ENCODE measurements around the gene INPP5B.

Gene INPP5B

DNA sequence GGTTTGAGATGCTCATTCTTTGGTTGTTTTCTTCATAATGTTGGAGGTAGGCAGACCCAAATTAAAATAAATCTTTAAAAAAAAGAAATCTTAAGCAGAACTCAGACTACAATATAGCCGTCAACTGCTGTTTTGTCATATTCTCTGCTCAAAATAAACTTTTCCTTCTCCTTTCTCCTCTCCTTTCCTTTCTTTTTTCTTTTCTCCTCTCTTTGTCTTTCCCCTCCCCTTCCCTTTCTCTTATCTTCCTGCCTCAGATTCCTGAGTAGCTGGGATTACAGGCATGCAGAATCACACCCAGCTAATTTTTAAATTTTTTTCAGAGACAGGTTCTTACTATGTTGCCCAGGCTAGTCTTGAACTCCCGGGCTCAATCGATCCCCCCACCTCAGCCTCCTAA lies 62.7 kb downstream of the INPP5B start:
- Histone ChIP-seq H3K9me3 (ENCODE audit: insufficient read depth, low read depth, low read length) (no peaks in the 10 kb centered on the region), H3K4me3 (ENCODE audit: low read length) (no peak overlapping the region), H3K9ac (ENCODE audit: low read depth, low read length) (no peak overlapping the region), H3K27ac (ENCODE audit: low read length) (no peak overlapping the region), H3K4me1 (ENCODE audit: insufficient read depth, low read length) (no peaks in the 10 kb centered on the region), H3K27me3 (ENCODE audit: insufficient read depth, low read length) (no peaks in the 10 kb centered on the region), H3K36me3 (ENCODE audit: insufficient read depth, low read depth, low read length) (peaks cover 76% of the 10 kb centered on the region)

DNA sequence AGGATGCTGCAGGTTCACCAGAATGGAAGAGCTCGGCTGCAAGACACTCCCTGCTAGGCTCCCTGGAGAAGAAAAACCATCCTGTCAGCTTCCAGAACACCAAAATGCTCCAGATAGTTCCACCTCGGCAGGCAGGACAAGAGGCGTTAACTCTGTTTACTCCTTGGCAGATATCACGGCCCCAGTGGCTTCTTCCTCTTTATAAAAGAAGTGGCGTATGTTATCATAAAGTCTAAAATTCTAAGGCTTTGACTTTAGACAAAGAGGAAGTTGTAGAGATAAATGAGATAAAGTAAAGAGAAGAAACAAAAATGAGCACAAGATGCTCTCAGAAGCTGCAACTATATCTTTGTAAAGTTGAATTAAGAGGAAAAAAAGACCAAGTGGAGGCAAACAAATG lies 63.2 kb downstream of the INPP5B start:
- Histone ChIP-seq H3K36me3 (ENCODE audit: insufficient read depth, low read depth, low read length) (peaks cover 72% of the 10 kb centered on the region), H3K4me1 (ENCODE audit: insufficient read depth, low read length) (no peaks in the 10 kb centered on the region), H3K4me3 (ENCODE audit: low read length) (no peak overlapping the region), H3K27me3 (ENCODE audit: insufficient read depth, low read length) (no peaks in the 10 kb centered on the region), H3K9ac (ENCODE audit: low read depth, low read length) (no peak overlapping the region), H3K9me3 (ENCODE audit: insufficient read depth, low read depth, low read length) (no peaks in the 10 kb centered on the region), H3K27ac (ENCODE audit: low read length) (no peak overlapping the region)

DNA sequence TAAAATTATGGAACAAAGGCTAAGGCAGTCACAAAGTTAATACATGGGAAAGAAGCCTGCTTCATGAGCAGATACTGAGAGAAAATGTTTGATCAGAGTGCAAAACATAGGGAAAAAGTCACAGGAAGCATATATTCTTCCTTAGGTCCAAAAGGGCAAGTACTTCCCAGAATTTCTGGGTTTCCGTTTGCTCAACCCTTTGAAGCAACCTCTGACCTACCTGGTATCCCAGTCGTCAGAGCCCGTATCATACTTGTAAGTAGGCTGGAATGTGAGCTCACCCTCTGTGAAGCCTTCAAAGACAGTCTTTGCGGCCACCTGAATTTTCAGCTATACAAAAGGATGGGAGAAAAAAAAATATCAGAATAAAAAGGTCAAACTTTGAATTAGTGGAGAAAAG lies 67.0 kb downstream of the INPP5B start:
- H3K9ac ChIP-seq (ENCODE audit: low read depth, low read length), result no peak overlapping the region
- no peaks in the 10 kb centered on the region for H3K4me1 ChIP-seq (ENCODE audit: insufficient read depth, low read length)
- H3K4me3 ChIP-seq (ENCODE audit: low read length), result no peak overlapping the region
- no peaks in the 10 kb centered on the region for H3K9me3 ChIP-seq (ENCODE audit: insufficient read depth, low read depth, low read length)
- no peaks in the 10 kb centered on the region for H3K27me3 ChIP-seq (ENCODE audit: insufficient read depth, low read length)
- H3K27ac ChIP-seq (ENCODE audit: low read length), result no peak overlapping the region
- H3K36me3 ChIP-seq (ENCODE audit: insufficient read depth, low read depth, low read length), result peaks cover 60% of the 10 kb centered on the region

DNA sequence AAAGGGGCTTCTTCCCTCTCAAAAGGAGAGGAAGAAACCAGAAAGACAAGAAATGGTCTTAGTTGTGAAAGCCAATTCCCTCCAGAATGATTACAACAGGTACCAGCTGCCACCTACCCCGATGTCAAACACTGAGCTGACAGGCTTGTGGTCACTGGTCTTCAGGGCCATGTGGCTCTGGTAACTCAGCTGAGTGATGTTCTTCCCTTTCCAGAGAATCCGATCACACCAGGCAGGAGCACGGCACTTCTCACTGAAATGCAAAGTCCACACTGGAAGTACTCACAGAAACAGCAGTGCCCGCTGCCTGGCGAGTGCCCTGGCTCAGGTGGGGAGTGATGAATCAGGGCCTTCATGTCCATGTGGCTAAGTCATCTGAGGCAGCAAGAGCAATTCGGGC lies 68.8 kb downstream of the INPP5B start:
- peaks cover 69% of the 10 kb centered on the region for H3K36me3 ChIP-seq (ENCODE audit: insufficient read depth, low read depth, low read length)
- no peaks in the 10 kb centered on the region for H3K9me3 ChIP-seq (ENCODE audit: insufficient read depth, low read depth, low read length)
- H3K27ac ChIP-seq (ENCODE audit: low read length), result no peak overlapping the region
- H3K9ac ChIP-seq (ENCODE audit: low read depth, low read length), result no peak overlapping the region
- no peaks in the 10 kb centered on the region for H3K4me1 ChIP-seq (ENCODE audit: insufficient read depth, low read length)
- no peak overlapping the region for H3K4me3 ChIP-seq (ENCODE audit: low read length)
- H3K27me3 ChIP-seq (ENCODE audit: insufficient read depth, low read length), result no peaks in the 10 kb centered on the region

DNA sequence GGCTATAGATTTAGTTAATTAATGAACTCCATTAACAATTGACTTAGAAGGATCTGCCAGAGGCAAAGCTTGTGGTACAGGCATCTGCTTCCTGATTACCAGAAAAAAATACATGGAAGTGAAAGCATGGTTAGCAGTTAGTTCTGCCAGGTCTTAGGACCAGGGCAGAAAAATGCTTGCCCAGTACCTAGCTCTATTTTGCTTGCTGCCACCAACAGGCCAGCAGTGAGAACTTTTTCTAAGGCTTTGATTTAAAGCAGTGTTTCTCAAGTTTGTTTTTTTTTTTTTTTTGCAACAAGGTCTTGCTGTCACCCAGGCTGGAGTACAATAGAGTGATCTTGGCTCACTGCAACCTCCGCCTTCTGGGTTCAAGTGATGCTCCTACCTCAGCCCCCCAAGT lies 71.0 kb downstream of the INPP5B start:
- Histone ChIP-seq H3K27ac (ENCODE audit: low read length) (no peak overlapping the region), H3K9ac (ENCODE audit: low read depth, low read length) (no peak overlapping the region), H3K36me3 (ENCODE audit: insufficient read depth, low read depth, low read length) (peaks cover 59% of the 10 kb centered on the region), H3K4me3 (ENCODE audit: low read length) (no peak overlapping the region), H3K27me3 (ENCODE audit: insufficient read depth, low read length) (no peaks in the 10 kb centered on the region), H3K4me1 (ENCODE audit: insufficient read depth, low read length) (no peaks in the 10 kb centered on the region), H3K9me3 (ENCODE audit: insufficient read depth, low read depth, low read length) (no peaks in the 10 kb centered on the region)

DNA sequence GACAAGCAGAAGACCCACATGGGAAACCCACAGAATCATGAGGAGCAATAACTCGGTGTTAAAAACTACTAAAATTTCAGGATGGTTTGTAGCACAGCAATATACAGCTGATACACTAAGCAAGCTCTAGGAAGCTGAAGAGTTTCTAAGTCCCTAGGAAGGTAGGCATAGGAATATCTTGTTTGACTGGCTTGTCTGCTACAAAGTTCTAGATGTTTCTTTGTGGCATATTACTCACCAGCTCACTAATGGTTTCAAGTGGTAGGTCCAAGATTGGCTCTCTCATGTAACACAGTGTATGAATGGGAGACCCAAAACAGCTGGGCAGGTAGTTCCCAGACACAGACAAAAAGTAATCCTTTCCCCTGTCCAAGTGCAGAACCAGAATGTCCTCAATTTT lies 74.2 kb downstream of the INPP5B start:
- H3K4me1 ChIP-seq (ENCODE audit: insufficient read depth, low read length), result no peaks in the 10 kb centered on the region
- H3K9me3 ChIP-seq (ENCODE audit: insufficient read depth, low read depth, low read length), result no peaks in the 10 kb centered on the region
- H3K36me3 ChIP-seq (ENCODE audit: insufficient read depth, low read depth, low read length), result peaks cover 64% of the 10 kb centered on the region
- H3K27me3 ChIP-seq (ENCODE audit: insufficient read depth, low read length), result no peaks in the 10 kb centered on the region
- no peak overlapping the region for H3K9ac ChIP-seq (ENCODE audit: low read depth, low read length)
- H3K27ac ChIP-seq (ENCODE audit: low read length), result no peak overlapping the region
- H3K4me3 ChIP-seq (ENCODE audit: low read length), result no peak overlapping the region

DNA sequence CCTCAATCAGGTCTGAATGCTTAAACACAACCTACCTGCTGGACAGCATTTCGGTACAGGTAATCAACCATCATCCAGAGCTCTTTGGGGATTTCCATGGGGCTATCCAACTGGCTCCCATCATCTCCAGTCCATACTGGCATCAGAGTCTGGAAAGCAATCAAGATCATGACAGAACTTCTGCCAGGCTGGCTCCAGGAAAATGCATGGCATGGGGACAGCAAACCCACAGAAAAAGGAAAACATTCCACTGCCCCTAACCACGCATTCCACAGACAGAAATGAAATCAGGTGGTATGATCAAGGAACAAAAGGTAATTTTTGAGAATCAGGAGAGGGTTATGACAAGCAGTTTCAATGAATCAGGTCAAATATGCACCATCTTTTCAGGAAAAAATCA lies 78.4 kb downstream of the INPP5B start:
- Histone ChIP-seq H3K9me3 (ENCODE audit: insufficient read depth, low read depth, low read length) (no peaks in the 10 kb centered on the region), H3K4me3 (ENCODE audit: low read length) (no peak overlapping the region), H3K27ac (ENCODE audit: low read length) (no peak overlapping the region), H3K27me3 (ENCODE audit: insufficient read depth, low read length) (no peaks in the 10 kb centered on the region), H3K4me1 (ENCODE audit: insufficient read depth, low read length) (no peaks in the 10 kb centered on the region), H3K36me3 (ENCODE audit: insufficient read depth, low read depth, low read length) (peaks cover 66% of the 10 kb centered on the region), H3K9ac (ENCODE audit: low read depth, low read length) (no peak overlapping the region)

DNA sequence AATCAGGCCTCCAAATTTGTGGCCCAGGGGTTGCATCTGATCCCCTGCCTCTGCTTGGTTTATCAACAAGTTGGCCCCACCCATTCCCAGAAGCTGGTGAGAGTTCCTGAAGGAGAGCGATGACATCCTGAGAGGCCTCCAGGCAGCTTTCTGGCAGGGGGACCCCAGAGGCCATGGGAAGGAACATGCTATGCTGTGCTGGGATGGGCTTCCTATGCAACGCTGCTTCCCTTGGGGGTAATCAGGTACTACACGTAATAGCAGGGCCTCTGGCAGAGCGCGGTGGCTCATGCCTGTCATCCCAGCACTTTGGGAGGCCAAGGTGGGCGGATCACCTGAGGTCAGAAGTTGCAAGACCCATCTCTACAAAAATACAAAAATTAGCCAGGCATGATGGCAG lies 79.1 kb downstream of the INPP5B start:
- H3K9ac ChIP-seq (ENCODE audit: low read depth, low read length), result no peak overlapping the region
- no peaks in the 10 kb centered on the region for H3K9me3 ChIP-seq (ENCODE audit: insufficient read depth, low read depth, low read length)
- H3K27ac ChIP-seq (ENCODE audit: low read length), result no peak overlapping the region
- H3K36me3 ChIP-seq (ENCODE audit: insufficient read depth, low read depth, low read length), result peaks cover 59% of the 10 kb centered on the region
- no peak overlapping the region for H3K4me3 ChIP-seq (ENCODE audit: low read length)
- H3K4me1 ChIP-seq (ENCODE audit: insufficient read depth, low read length), result no peaks in the 10 kb centered on the region
- no peaks in the 10 kb centered on the region for H3K27me3 ChIP-seq (ENCODE audit: insufficient read depth, low read length)

DNA sequence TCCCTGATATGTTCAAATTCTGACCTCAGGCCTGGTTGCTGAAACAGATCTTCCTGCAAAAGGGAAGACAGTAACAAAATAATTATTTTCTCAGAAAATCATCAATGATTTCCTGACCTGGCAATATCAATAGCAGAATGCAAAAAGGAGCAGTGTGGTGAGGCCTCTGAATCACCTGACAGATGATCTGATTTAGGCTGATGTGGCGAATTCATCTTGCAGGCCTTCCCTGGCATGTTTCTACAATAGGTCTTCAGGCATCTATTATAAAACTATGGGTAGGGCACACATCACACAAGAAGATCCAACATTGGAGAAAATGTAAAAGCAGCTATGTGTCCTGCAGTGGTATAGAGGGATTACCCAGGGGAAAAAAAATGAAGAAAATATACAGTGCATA lies 80.4 kb downstream of the INPP5B start:
- Histone ChIP-seq H3K4me1 (ENCODE audit: insufficient read depth, low read length) (no peaks in the 10 kb centered on the region), H3K27ac (ENCODE audit: low read length) (no peak overlapping the region), H3K36me3 (ENCODE audit: insufficient read depth, low read depth, low read length) (peaks cover 53% of the 10 kb centered on the region), H3K9ac (ENCODE audit: low read depth, low read length) (no peak overlapping the region), H3K4me3 (ENCODE audit: low read length) (no peak overlapping the region), H3K9me3 (ENCODE audit: insufficient read depth, low read depth, low read length) (no peaks in the 10 kb centered on the region), H3K27me3 (ENCODE audit: insufficient read depth, low read length) (no peaks in the 10 kb centered on the region)

DNA sequence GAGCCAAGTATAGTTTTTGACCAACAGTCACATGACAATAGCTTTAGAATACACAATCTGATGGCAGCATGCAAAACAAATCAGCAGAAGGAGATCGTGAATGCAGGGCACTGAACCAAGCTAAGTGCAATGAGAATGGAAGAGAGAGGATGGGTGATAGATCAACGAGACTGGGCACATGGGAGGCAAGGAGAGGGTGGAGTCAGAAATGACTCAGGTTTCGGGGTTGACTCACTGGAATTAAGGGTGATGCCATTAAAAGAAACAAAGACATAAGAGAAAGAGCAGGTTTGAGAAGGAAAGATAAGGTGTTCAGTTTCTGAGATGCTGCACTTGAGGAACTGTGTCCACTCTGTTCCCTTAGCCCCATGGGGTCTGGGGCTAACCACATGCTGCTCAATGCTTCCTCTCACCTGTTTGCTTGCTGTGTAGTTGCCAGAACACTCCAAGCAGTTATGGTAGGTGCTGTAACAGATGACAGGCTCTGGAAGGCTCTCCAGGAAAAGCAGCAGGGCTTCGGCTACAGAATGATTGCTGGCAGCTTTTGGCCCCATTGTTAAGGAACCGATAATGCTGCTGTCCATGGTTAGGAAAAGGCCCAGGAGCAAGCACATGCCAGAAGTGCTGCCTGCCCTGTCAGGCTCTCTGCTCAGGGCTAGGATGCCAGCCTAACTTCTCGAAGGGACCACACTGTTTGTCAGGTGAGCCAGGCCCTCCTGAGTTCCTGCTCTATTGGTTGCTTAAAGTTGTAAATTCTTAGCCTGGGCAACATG lies 81.3 kb downstream of the INPP5B start:
- H3K9ac ChIP-seq (ENCODE audit: low read depth, low read length), result no peak overlapping the region
- no peak overlapping the region for H3K4me3 ChIP-seq (ENCODE audit: low read length)
- H3K27me3 ChIP-seq (ENCODE audit: insufficient read depth, low read length), result no peaks in the 10 kb centered on the region
- no peaks in the 10 kb centered on the region for H3K9me3 ChIP-seq (ENCODE audit: insufficient read depth, low read depth, low read length)
- H3K27ac ChIP-seq (ENCODE audit: low read length), result no peak overlapping the region
- H3K4me1 ChIP-seq (ENCODE audit: insufficient read depth, low read length), result no peaks in the 10 kb centered on the region
- H3K36me3 ChIP-seq (ENCODE audit: insufficient read depth, low read depth, low read length), result peaks cover 51% of the 10 kb centered on the region

DNA sequence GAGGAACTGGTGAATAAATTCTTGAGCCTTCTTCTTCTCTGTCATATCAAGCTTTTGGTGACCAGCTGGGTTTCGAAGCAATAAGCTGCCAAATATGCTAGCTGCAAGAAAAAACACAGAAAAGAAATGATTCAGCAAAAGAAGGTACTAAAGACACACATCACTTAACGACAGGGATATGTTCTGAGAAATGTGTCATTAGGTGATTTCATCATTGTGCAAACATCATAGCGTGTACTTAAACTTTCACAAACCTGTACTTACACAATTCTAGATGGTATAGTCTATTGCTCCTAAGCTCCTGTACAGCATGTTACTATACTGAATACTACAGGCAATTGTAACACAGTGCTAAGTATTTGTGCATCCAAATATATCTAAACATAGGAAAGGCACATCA lies 84.5 kb downstream of the INPP5B start:
- H3K27ac ChIP-seq (ENCODE audit: low read length), result no peak overlapping the region
- H3K9me3 ChIP-seq (ENCODE audit: insufficient read depth, low read depth, low read length), result no peaks in the 10 kb centered on the region
- no peak overlapping the region for H3K9ac ChIP-seq (ENCODE audit: low read depth, low read length)
- H3K4me3 ChIP-seq (ENCODE audit: low read length), result no peak overlapping the region
- H3K4me1 ChIP-seq (ENCODE audit: insufficient read depth, low read length), result 0 out of 2 replicates have a peak, but pooled peaks cover 2% of the 10 kb centered on the region
- H3K36me3 ChIP-seq (ENCODE audit: insufficient read depth, low read depth, low read length), result peaks cover 31% of the 10 kb centered on the region
- no peaks in the 10 kb centered on the region for H3K27me3 ChIP-seq (ENCODE audit: insufficient read depth, low read length)

DNA sequence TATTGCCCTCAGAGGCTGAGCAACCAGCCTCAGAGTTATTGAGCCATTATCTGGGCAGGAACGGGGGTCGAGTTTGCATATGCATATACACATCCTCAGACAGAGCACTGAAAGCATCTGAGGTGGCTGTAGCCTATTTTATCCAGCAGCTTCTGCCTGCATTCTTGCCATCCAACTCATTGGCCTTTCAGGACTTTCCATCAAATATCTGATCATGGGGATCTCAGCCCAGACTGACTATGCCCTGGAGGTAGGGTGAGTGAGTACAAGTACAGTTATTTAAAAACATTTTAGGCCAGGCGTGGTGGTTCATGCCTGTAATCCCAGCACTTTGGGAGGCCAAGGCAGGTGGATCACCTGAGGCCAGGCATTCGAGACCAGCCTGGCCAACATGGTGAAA lies 85.7 kb downstream of the INPP5B start:
- peaks cover 31% of the 10 kb centered on the region for H3K36me3 ChIP-seq (ENCODE audit: insufficient read depth, low read depth, low read length)
- H3K4me3 ChIP-seq (ENCODE audit: low read length), result no peak overlapping the region
- no peak overlapping the region for H3K27ac ChIP-seq (ENCODE audit: low read length)
- no peak overlapping the region for H3K9ac ChIP-seq (ENCODE audit: low read depth, low read length)
- H3K27me3 ChIP-seq (ENCODE audit: insufficient read depth, low read length), result no peaks in the 10 kb centered on the region
- H3K9me3 ChIP-seq (ENCODE audit: insufficient read depth, low read depth, low read length), result no peaks in the 10 kb centered on the region
- H3K4me1 ChIP-seq (ENCODE audit: insufficient read depth, low read length), result 0 out of 2 replicates have a peak, but pooled peaks cover 2% of the 10 kb centered on the region

All from iPS-20b (cell line).